Left ventricle myocardium inferior (tissue), 1 donor: ENCODE data around the gene PRAMEF9. TPM values are rescaled to one million over a fixed set of nuclear protein-coding genes. Genes with fewer than 3 reads are reported as not detected.
"Not testable (repeated sequence)": the region's sequence is repeated elsewhere in the genome, so short reads cannot be mapped to it uniquely, and the experiment has no call there.

Experiments
- DNase-seq: peaks from one replicate; pipeline ENCODE4 v3.0.0-alpha.2; 2020
- H3K27ac ChIP-seq: fragments of 200-600 bp; replicated peaks from 2 replicates; pipeline ENCODE4 v1.8.0; 2021
- H3K27me3 ChIP-seq: fragments of 200-600 bp; 2 replicates; pipeline ENCODE4 v1.8.0; 2021; ENCODE audit warnings: low read depth
- H3K36me3 ChIP-seq: fragments of 200-600 bp; 2 replicates; pipeline ENCODE4 v1.8.0; 2021
- H3K4me1 ChIP-seq: fragments of 200-600 bp; 2 replicates; pipeline ENCODE4 v1.8.0; 2021
- H3K4me3 ChIP-seq: fragments of 200-600 bp; 2 replicates; pipeline ENCODE4 v1.8.0; 2021; ENCODE audit warnings: mild to moderate bottlenecking, moderate library complexity
- H3K9me3 ChIP-seq: fragments of 200-600 bp; replicated peaks from 2 replicates; pipeline ENCODE4 v1.8.0; 2021
- CTCF ChIP-seq: fragments of 200-600 bp; IDR thresholded peaks from 2 replicates; pipeline ENCODE4 v1.8.0; 2021; ENCODE audit warnings: antibody characterized with exemption, mild to moderate bottlenecking, borderline replicate concordance
- intact Hi-C: fragments of 100-400 bp; cut with micrococcal nuclease; formaldehyde crosslinking; loops from one replicate; pipeline ENCODE4 v1.11.0; 2022
- long read RNA-seq: library from polyadenylated mRNA; unstranded; transcript quantifications from one replicate; pipeline ENCODE4 v2.0.0, GENCODE V29; 2021
- total RNA-seq: library from RNA; stranded (reverse); fragmentation: NEBNext Ultra II Directional; extraction: Animal tissue kit (Norgen Biotek cat#: 25700); gene quantifications from one replicate; pipeline ENCODE4 v1.2.1, GENCODE V29; 2021
- donor health status: DM: no; HTN: yes; CAD: no; lungs with severe emphysema.

The PRAMEF9 gene
- total RNA-seq: not detected
- long read RNA-seq: 0 reads

GRCh38 chr1:13171548-13171947, at the start of gene PRAMEF9:
PRAMEF9 (plus strand) TSS chr1:13171848; CDS start chr1:13175281, 3,433 bp downstream.
- H3K27ac ChIP-seq, H3K36me3 ChIP-seq, intact Hi-C loops, H3K4me1 ChIP-seq, H3K27me3 ChIP-seq, H3K9me3 ChIP-seq, DNase-seq, H3K4me3 ChIP-seq: not testable (repeated sequence)

GRCh38 chr1:13155909-13156308, 15.7 kb upstream of the PRAMEF9 start, which contains the start of gene PRAMEF26:
PRAMEF26 (minus strand) TSS chr1:13156009; CDS start chr1:13153095, 2,914 bp downstream.
- H3K27ac ChIP-seq, H3K36me3 ChIP-seq, H3K27me3 ChIP-seq, H3K9me3 ChIP-seq, H3K4me1 ChIP-seq, intact Hi-C loops, DNase-seq, H3K4me3 ChIP-seq: not testable (repeated sequence)

- H3K27ac ChIP-seq, intact Hi-C loops, H3K27me3 ChIP-seq, H3K4me1 ChIP-seq, H3K9me3 ChIP-seq, DNase-seq, H3K36me3 ChIP-seq, H3K4me3 ChIP-seq: not testable (repeated sequence)
These were observed 6.1 kb upstream of the PRAMEF9 start, which contains the start of gene HNRNPCL4 for GRCh38 chr1:13165531-13165930. HNRNPCL4 (minus strand) TSS chr1:13165631; CDS start chr1:13165467, 164 bp downstream.

- H3K27ac ChIP-seq, H3K27me3 ChIP-seq, H3K4me1 ChIP-seq, H3K9me3 ChIP-seq, intact Hi-C loops, H3K4me3 ChIP-seq, DNase-seq, H3K36me3 ChIP-seq: not testable (repeated sequence)
These were observed 29.7 kb downstream of the PRAMEF9 start, which contains the start of gene PRAMEF13 for GRCh38 chr1:13201309-13201708. PRAMEF13 (minus strand) TSS chr1:13201409; CDS start chr1:13199589, 1,820 bp downstream.

- H3K36me3 ChIP-seq, H3K27me3 ChIP-seq, H3K4me1 ChIP-seq, H3K27ac ChIP-seq, intact Hi-C loops, H3K4me3 ChIP-seq, H3K9me3 ChIP-seq, DNase-seq: not testable (repeated sequence)
These were observed 37.1 kb downstream of the PRAMEF9 start for GRCh38 chr1:13208712-13209111.

GRCh38 chr1:13216619-13217018, 45.0 kb downstream of the PRAMEF9 start:
- DNase-seq, H3K27ac ChIP-seq, H3K9me3 ChIP-seq, intact Hi-C loops, H3K36me3 ChIP-seq, H3K27me3 ChIP-seq, H3K4me3 ChIP-seq, H3K4me1 ChIP-seq: not testable (repeated sequence)

- H3K4me1 ChIP-seq, H3K36me3 ChIP-seq, H3K27ac ChIP-seq, H3K4me3 ChIP-seq, DNase-seq, H3K9me3 ChIP-seq, H3K27me3 ChIP-seq, intact Hi-C loops: not testable (repeated sequence)
These were observed 47.6 kb downstream of the PRAMEF9 start for GRCh38 chr1:13219203-13219602.

GRCh38 chr1:13222788-13223187, 51.1 kb downstream of the PRAMEF9 start:
- H3K9me3 ChIP-seq, H3K36me3 ChIP-seq, H3K27ac ChIP-seq, DNase-seq, H3K4me1 ChIP-seq, intact Hi-C loops, H3K4me3 ChIP-seq: not testable (repeated sequence)
- H3K27me3 ChIP-seq: peaks cover 15% of the 10 kb centered on the region

GRCh38 chr1:13224480-13225060, 52.9 kb downstream of the PRAMEF9 start:
- intact Hi-C loops: no loop called here
- Histone ChIP-seq H3K27me3 (peaks cover 24% of the 10 kb centered on the region), H3K4me1 (no peaks in the 10 kb centered on the region), H3K4me3 (no peak overlapping the region), H3K27ac (no peak overlapping the region), H3K36me3 (no peaks in the 10 kb centered on the region), H3K9me3 (no peaks in the 10 kb centered on the region)
- TF ChIP-seq CTCF: no peak
- DNase-seq: no peak

GRCh38 chr1:13225675-13226204, 54.1 kb downstream of the PRAMEF9 start, which contains the start of gene PRAMEF18:
PRAMEF18 (minus strand) TSS chr1:13226154; CDS start chr1:13226106, 48 bp downstream.
- H3K9me3 ChIP-seq, intact Hi-C loops, H3K27ac ChIP-seq, H3K36me3 ChIP-seq, DNase-seq, H3K4me3 ChIP-seq, H3K4me1 ChIP-seq: not testable (repeated sequence)
- peaks cover 33% of the 10 kb centered on the region for H3K27me3 ChIP-seq

- DNase-seq, H3K9me3 ChIP-seq, H3K4me3 ChIP-seq, H3K36me3 ChIP-seq, intact Hi-C loops, H3K27ac ChIP-seq, H3K4me1 ChIP-seq: not testable (repeated sequence)
- H3K27me3 ChIP-seq: peaks cover 47% of the 10 kb centered on the region
These were observed 55.8 kb downstream of the PRAMEF9 start for GRCh38 chr1:13227271-13228055.
